Ishikawa (cell line): ENCODE data around the gene PON3.

ENCODE experiments used
- EGR1 ChIP-seq: IDR thresholded peaks from 2 replicates; pipeline ENCODE4 v1.6.1; 2012
- EP300 ChIP-seq: IDR thresholded peaks from 2 replicates; pipeline ENCODE4 v1.6.1; 2012; ENCODE audit warnings: borderline replicate concordance
- MAX ChIP-seq: IDR thresholded peaks from 2 replicates; pipeline ENCODE4 v1.6.1; 2012
- REST ChIP-seq: IDR thresholded peaks from 2 replicates; pipeline ENCODE4 v1.6.1; 2012; ENCODE audit warnings: low read depth, mild to moderate bottlenecking
- TAF1 ChIP-seq: IDR thresholded peaks from 2 replicates; pipeline ENCODE4 v1.6.1; 2012; ENCODE audit warnings: low read depth, mild to moderate bottlenecking
- TCF12 ChIP-seq: IDR thresholded peaks from 2 replicates; pipeline ENCODE4 v1.6.1; 2012; ENCODE audit warnings: low read depth
- TEAD4 ChIP-seq: IDR thresholded peaks from 2 replicates; pipeline ENCODE4 v1.6.1; 2012

- TF ChIP-seq REST (no peak), TEAD4 (no peak), MAX (no peak), EGR1 (no peak), EP300 (no peak), TAF1 (no peak), TCF12 (no peak)
Observed at GRCh38 chr7:95397381-95397780, 1.2 kb upstream of the PON3 start.
